IMR-90 (cell line): Measurements from ENCODE around the gene TEAD1. TPM values are rescaled to one million over a fixed set of nuclear protein-coding genes. Genes with fewer than 3 reads are reported as not detected.
A peak's percentile ranks its signal among the peaks of the same experiment; 100 is the strongest.

Experiments used
- ATAC-seq: fragments of 200-7000 bp; cut with Tn5 transposase; 2 replicates; pipeline ENCODE4 v1.9.1; 2020; ENCODE audit warnings: low read depth, mild to moderate bottlenecking, moderate library complexity
- BruUV-seq: library from RNA; stranded (reverse); fragments of 400-500 nt; replicated peaks from 2 replicates; lab custom pipeline; 2021; lab: Mats Ljungman, UMichigan
- CTCF ChIA-PET: fragments of 300-600 bp; formaldehyde crosslinking; extraction: SDS; loops from one replicate; lab custom pipeline; 2021; ENCODE audit warnings: antibody characterized with exemption; lab: Yijun Ruan, JAX
- POLR2A ChIA-PET: fragments of 300-600 bp; sonication (Branson Sonifier 250); formaldehyde crosslinking; loops from one replicate; lab custom pipeline; 2022; ENCODE audit warnings: antibody characterized with exemption; ENCODE audit not compliant: unreplicated experiment; lab: Charles Lee
- DNase-seq: peaks from one replicate; pipeline ENCODE4 v3.0.0; 2013
- H2AFZ ChIP-seq: replicated peaks from 2 replicates; pipeline ENCODE3; 2013; ENCODE audit warnings: low read length, mild to moderate bottlenecking; ENCODE audit not compliant: poor library complexity
- H2AK5ac ChIP-seq: 2 replicates; pipeline ENCODE4 v1.6.1; 2013; ENCODE audit warnings: low read depth, low read length, inconsistent platforms
- H2AK9ac ChIP-seq: replicated peaks from 2 replicates; pipeline ENCODE3; 2013; ENCODE audit warnings: mild to moderate bottlenecking, low read depth, low read length, moderate library complexity; ENCODE audit not compliant: poor library complexity
- H2BK120ac ChIP-seq: 2 replicates; pipeline ENCODE4 v1.6.1; 2013; ENCODE audit warnings: low read depth, low read length, inconsistent platforms
- H2BK15ac ChIP-seq: 3 replicates; pipeline ENCODE4 v1.6.1; 2013; ENCODE audit warnings: low read depth, low read length, inconsistent platforms
- H2BK20ac ChIP-seq: 2 replicates; pipeline ENCODE4 v1.6.1; 2013; ENCODE audit warnings: low read depth, mild to moderate bottlenecking, inconsistent platforms, low read length, moderate library complexity
- H2BK5ac ChIP-seq: 2 replicates; pipeline ENCODE4 v1.6.1; 2013; ENCODE audit warnings: mild to moderate bottlenecking, low read depth, low read length, inconsistent platforms; ENCODE audit not compliant: poor library complexity, severe bottlenecking
- H3K14ac ChIP-seq: replicated peaks from 2 replicates; pipeline ENCODE4 v1.6.1; 2013; ENCODE audit warnings: low read depth, low read length, inconsistent platforms
- H3K18ac ChIP-seq: 2 replicates; pipeline ENCODE4 v1.6.1; 2013; ENCODE audit warnings: low read depth, low read length, control low read depth
- H3K23ac ChIP-seq: 2 replicates; pipeline ENCODE4 v1.6.1; 2013; ENCODE audit warnings: low read depth, low read length, inconsistent platforms
- H3K27ac ChIP-seq: 2 replicates; pipeline ENCODE4 v1.5.1; 2013; ENCODE audit warnings: mild to moderate bottlenecking, control low read depth, low read length; ENCODE audit not compliant: insufficient read depth
- H3K27me3 ChIP-seq: 2 replicates; pipeline ENCODE4 v1.6.1; 2013; ENCODE audit warnings: low read length; ENCODE audit not compliant: control insufficient read depth, insufficient read depth
- H3K36me3 ChIP-seq: 2 replicates; pipeline ENCODE4 v1.6.1; 2013; ENCODE audit warnings: low read length, mixed read lengths; ENCODE audit not compliant: control insufficient read depth, insufficient read depth
- H3K4ac ChIP-seq: 2 replicates; pipeline ENCODE4 v1.6.1; 2013; ENCODE audit warnings: low read depth, low read length, inconsistent platforms
- H3K4me1 ChIP-seq: 2 replicates; pipeline ENCODE4 v1.6.1; 2013; ENCODE audit warnings: low read length, mixed read lengths; ENCODE audit not compliant: control insufficient read depth, insufficient read depth
- H3K4me2 ChIP-seq: 2 replicates; pipeline ENCODE4 v1.6.1; 2013; ENCODE audit warnings: low read depth, mild to moderate bottlenecking, control low read depth, low read length, moderate library complexity
- H3K4me3 ChIP-seq: 2 replicates; pipeline ENCODE4 v1.5.1; 2013; ENCODE audit warnings: low read depth, mild to moderate bottlenecking, control low read depth, low read length, moderate library complexity; ENCODE audit not compliant: insufficient read depth
- H3K56ac ChIP-seq: 2 replicates; pipeline ENCODE4 v1.6.1; 2013; ENCODE audit warnings: low read length, inconsistent platforms; ENCODE audit not compliant: insufficient read depth; ENCODE audit errors: extremely low read depth
- H3K79me1 ChIP-seq, 2 experiments: 2 replicates each; pipeline ENCODE4 v1.6.1; 2013; ENCODE audit warnings: low read length in 2 of 2, inconsistent platforms in 1 of 2, low read depth in 1 of 2
- H3K9ac ChIP-seq: 2 replicates; pipeline ENCODE4 v1.6.1; 2013; ENCODE audit warnings: low read depth, low read length, control low read depth
- H3K9me1 ChIP-seq: 2 replicates; pipeline ENCODE4 v1.6.1; 2013; ENCODE audit warnings: low read length, inconsistent platforms; ENCODE audit not compliant: insufficient read depth
- H3K9me3 ChIP-seq: 2 replicates; pipeline ENCODE4 v1.6.1; 2013; ENCODE audit warnings: low read length; ENCODE audit not compliant: control insufficient read depth, insufficient read depth
- H4K20me1 ChIP-seq: 2 replicates; pipeline ENCODE4 v1.6.1; 2013; ENCODE audit warnings: low read length, inconsistent platforms; ENCODE audit not compliant: insufficient read depth
- H4K5ac ChIP-seq: 2 replicates; pipeline ENCODE4 v1.6.1; 2013; ENCODE audit warnings: mild to moderate bottlenecking, low read depth, low read length, control low read depth
- H4K8ac ChIP-seq, 2 experiments: 2 replicates each; pipeline ENCODE4 v1.6.1; 2013; ENCODE audit warnings: low read depth in 2 of 2, low read length in 2 of 2, control low read depth in 1 of 2, inconsistent platforms in 1 of 2
- H4K91ac ChIP-seq: 2 replicates; pipeline ENCODE4 v1.6.1; 2013; ENCODE audit warnings: low read depth, low read length, inconsistent platforms; ENCODE audit not compliant: insufficient read depth
- FOS ChIP-seq: fragments of 150-350 bp; IDR thresholded peaks from 2 replicates; pipeline ENCODE4 v1.6.1; 2016; ENCODE audit warnings: low read depth, low read length
- MXI1 ChIP-seq: IDR thresholded peaks from 2 replicates; pipeline ENCODE4 v1.6.1; 2012; ENCODE audit warnings: low read depth, mild to moderate bottlenecking, low read length, moderate library complexity, borderline replicate concordance
- WGBS, 2 experiments: methylation state at CpG; one replicate each; pipeline versions ENCODE4 v1.1.5 to v1.1.7; 2013; ENCODE audit warnings: missing lambda C conversion rate in 2 of 2; ENCODE audit not compliant: insufficient read length in 1 of 2; ENCODE audit errors: extremely low coverage in 2 of 2; 5-methylcytosine and 5-hydroxymethylcytosine counted together
- dilution Hi-C: fragments of 300-500 bp; cut with HindIII; formaldehyde crosslinking; loops from one replicate; pipeline ENCODE4 v1.14.3; 2018; ENCODE audit warnings: low sequenced_read_pairs; ENCODE audit not compliant: unreplicated experiment
- in situ Hi-C: fragments of 300-500 bp; cut with MboI; formaldehyde crosslinking; loops from 3 replicates; pipeline ENCODE4 v1.14.3; 2019; ENCODE audit warnings: low sequenced_read_pairs, inconsistent platforms, mixed read lengths
- intact Hi-C: fragments of 100-400 bp; cut with micrococcal nuclease; formaldehyde crosslinking; loops from 2 replicates; pipeline ENCODE4 v1.10.0; 2022
- polyA plus RNA-seq, 3 experiments: library from polyadenylated mRNA; depleted of rRNA; stranded (reverse); fragments of >200 nt; gene quantifications; 2 replicates each; pipeline ENCODE4 v1.2.3, GENCODE V29; 2012; ENCODE audit warnings: low replicate concordance in 1 of 3
- total RNA-seq: library from RNA; depleted of rRNA; stranded (reverse); fragments of >200 nt; gene quantifications from 2 replicates; pipeline ENCODE4 v1.2.3, GENCODE V29; 2012
- TF ChIP-seq, protein P1 (sequence below): conservative IDR thresholded peaks from 2 replicates; pipeline ENCODE4 v1.5.1; 2012; ENCODE audit warnings: mild to moderate bottlenecking, low read depth, low read length, improper control_type of control experiment
- TF ChIP-seq, protein P2 (sequence below): fragments of 150-350 bp; IDR thresholded peaks from 2 replicates; pipeline ENCODE4 v1.6.1; 2016; ENCODE audit warnings: low read depth, mild to moderate bottlenecking, low read length, moderate library complexity, borderline replicate concordance
- TF ChIP-seq, protein P3 (sequence below): fragments of 150-350 bp; IDR thresholded peaks from 2 replicates; pipeline ENCODE4 v1.6.1; 2017; ENCODE audit warnings: mild to moderate bottlenecking, antibody characterized with exemption, low read length, low read depth

The TEAD1 gene
- total and polyA plus RNA-seq, 2 of the 4 experiments (the other 2 are of a cell fraction): 51.8 to 69.2 TPM

DNA sequence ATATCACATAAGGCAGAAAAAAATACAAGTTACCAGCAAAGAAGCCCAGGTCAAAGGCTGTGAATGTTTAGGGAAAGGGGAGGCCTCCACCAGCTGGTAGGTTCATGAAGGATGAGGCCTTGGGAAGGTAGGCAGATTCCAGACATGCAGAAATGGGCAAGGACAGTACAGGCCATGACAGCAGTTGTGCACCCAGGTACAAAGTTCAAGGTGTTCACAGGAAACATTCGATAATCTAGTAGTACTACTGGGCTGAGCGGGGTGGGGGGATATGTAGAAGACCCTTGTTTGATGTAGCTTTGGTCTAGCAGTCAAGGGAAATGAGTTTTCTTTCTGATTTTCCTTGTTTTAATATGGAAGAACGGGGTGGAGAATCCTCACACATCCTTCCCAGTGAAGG is 182.1 kb downstream of the TEAD1 start:
- Histone ChIP-seq H4K8ac (0 out of 4 replicates have a peak overlapping the region, but pooled peaks of 1 of the 2 experiments have one; percentile 8), H3K4ac (no peak overlapping the region), H3K14ac (no peak overlapping the region), H2AK9ac (no peak overlapping the region), H2BK20ac (no peak overlapping the region), H2AFZ (no peak overlapping the region), H3K4me1 (peaks cover 8% of the 10 kb centered on the region), H4K5ac (no peak overlapping the region), H4K91ac (no peak overlapping the region), H3K9me3 (no peaks in the 10 kb centered on the region), H3K27ac (no peak overlapping the region), H4K20me1 (peaks cover 91% of the 10 kb centered on the region), H3K4me2 (no peak overlapping the region), H2BK5ac (no peak overlapping the region), H2BK15ac (no peak overlapping the region), H3K23ac (no peak overlapping the region), H3K18ac (no peak overlapping the region), H3K56ac (no peak overlapping the region), H3K79me1 (peaks cover 66 to 97% of the 10 kb centered on the region in 2 experiments), H3K4me3 (no peak overlapping the region), H3K9ac (no peak overlapping the region), H2AK5ac (no peak overlapping the region), H3K27me3 (no peaks in the 10 kb centered on the region), H2BK120ac (no peak overlapping the region), H3K36me3 (peaks cover 3% of the 10 kb centered on the region; the same call in 1 of the 2 replicates), H3K9me1 (peaks cover 35% of the 10 kb centered on the region)
- BruUV-seq: no TSS peak
- ChIA-PET POLR2A (no interaction called here), CTCF (no interaction called here)
- intact Hi-C loops: no loop called here
- TF ChIP-seq FOS: no peak
- no peak for TF ChIP-seq MXI1
- TF ChIP-seq, protein P1, sequence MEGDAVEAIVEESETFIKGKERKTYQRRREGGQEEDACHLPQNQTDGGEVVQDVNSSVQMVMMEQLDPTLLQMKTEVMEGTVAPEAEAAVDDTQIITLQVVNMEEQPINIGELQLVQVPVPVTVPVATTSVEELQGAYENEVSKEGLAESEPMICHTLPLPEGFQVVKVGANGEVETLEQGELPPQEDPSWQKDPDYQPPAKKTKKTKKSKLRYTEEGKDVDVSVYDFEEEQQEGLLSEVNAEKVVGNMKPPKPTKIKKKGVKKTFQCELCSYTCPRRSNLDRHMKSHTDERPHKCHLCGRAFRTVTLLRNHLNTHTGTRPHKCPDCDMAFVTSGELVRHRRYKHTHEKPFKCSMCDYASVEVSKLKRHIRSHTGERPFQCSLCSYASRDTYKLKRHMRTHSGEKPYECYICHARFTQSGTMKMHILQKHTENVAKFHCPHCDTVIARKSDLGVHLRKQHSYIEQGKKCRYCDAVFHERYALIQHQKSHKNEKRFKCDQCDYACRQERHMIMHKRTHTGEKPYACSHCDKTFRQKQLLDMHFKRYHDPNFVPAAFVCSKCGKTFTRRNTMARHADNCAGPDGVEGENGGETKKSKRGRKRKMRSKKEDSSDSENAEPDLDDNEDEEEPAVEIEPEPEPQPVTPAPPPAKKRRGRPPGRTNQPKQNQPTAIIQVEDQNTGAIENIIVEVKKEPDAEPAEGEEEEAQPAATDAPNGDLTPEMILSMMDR: no peak
- TF ChIP-seq, protein P2, sequence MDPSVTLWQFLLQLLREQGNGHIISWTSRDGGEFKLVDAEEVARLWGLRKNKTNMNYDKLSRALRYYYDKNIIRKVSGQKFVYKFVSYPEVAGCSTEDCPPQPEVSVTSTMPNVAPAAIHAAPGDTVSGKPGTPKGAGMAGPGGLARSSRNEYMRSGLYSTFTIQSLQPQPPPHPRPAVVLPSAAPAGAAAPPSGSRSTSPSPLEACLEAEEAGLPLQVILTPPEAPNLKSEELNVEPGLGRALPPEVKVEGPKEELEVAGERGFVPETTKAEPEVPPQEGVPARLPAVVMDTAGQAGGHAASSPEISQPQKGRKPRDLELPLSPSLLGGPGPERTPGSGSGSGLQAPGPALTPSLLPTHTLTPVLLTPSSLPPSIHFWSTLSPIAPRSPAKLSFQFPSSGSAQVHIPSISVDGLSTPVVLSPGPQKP: no peak
- TF ChIP-seq, protein P3, sequence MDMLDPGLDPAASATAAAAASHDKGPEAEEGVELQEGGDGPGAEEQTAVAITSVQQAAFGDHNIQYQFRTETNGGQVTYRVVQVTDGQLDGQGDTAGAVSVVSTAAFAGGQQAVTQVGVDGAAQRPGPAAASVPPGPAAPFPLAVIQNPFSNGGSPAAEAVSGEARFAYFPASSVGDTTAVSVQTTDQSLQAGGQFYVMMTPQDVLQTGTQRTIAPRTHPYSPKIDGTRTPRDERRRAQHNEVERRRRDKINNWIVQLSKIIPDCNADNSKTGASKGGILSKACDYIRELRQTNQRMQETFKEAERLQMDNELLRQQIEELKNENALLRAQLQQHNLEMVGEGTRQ: no peak
- no CpG with 5 or more reads among the region's 3 CpGs for WGBS, 2 experiments
- dilution Hi-C loops: no loop called here
- in situ Hi-C loops: no loop called here
- ATAC-seq (no peak), DNase-seq (no peak)
